Measurements from ENCODE around the gene ZNF319. TPM values are rescaled to one million over a fixed set of nuclear protein-coding genes. Genes with fewer than 3 reads are reported as not detected.

ZNF319 gene
- polyA plus RNA-seq, 3 donors = 2.5 to 4.5 (median 3.0) TPM

DNA sequence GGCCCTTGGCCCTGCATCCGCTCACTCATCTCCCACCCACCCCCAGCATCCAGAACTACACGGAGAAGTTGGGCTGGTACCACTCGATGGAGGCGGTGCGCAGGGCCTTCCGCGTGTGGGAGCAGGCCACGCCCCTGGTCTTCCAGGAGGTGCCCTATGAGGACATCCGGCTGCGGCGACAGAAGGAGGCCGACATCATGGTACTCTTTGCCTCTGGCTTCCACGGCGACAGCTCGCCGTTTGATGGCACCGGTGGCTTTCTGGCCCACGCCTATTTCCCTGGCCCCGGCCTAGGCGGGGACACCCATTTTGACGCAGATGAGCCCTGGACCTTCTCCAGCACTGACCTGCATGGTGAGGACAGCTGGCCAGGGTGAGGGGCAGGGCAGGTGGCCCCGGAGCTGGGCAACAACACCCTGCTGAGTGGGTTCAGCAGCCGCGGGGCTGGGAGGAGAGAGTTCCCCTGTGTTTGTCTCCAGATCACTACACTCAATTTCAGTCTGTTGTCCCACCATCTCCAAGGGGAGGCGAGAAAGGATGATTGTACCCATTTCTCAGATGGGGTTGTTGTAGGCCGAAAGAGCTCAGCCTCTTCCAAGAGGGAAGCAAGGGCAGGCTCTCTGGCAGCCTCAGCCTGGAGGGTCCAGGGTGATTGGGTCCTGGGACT lies 39.5 kb upstream of the ZNF319 start:
- 93 to 96% (median 93%) methylated on average over 26 of the region's 26 CpGs for WGBS, 3 donors
- H3K27ac ChIP-seq (ENCODE audit: low read depth, low read length) = no peak overlapping the region

DNA sequence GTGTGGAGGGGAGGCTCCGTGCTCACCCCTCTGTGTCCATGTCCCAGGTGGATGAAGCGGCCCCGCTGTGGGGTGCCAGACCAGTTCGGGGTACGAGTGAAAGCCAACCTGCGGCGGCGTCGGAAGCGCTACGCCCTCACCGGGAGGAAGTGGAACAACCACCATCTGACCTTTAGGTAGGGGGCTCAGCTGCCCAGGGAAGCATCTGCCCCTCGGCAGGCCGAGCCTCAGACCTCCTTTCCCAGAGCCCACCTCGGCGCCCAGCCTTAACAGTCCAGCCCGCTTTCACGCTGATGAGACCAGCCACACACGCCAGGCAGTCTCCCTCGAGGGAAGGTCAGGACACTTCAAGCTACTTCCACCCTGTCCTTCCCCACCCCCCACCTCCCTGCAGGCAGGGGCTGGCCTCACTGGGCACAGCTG lies 37.8 kb upstream of the ZNF319 start:
- WGBS, 3 donors = 91 to 94% (median 92%) methylated on average over 20 of the region's 20 CpGs
- no peak overlapping the region for H3K27ac ChIP-seq (ENCODE audit: low read depth, low read length)

DNA sequence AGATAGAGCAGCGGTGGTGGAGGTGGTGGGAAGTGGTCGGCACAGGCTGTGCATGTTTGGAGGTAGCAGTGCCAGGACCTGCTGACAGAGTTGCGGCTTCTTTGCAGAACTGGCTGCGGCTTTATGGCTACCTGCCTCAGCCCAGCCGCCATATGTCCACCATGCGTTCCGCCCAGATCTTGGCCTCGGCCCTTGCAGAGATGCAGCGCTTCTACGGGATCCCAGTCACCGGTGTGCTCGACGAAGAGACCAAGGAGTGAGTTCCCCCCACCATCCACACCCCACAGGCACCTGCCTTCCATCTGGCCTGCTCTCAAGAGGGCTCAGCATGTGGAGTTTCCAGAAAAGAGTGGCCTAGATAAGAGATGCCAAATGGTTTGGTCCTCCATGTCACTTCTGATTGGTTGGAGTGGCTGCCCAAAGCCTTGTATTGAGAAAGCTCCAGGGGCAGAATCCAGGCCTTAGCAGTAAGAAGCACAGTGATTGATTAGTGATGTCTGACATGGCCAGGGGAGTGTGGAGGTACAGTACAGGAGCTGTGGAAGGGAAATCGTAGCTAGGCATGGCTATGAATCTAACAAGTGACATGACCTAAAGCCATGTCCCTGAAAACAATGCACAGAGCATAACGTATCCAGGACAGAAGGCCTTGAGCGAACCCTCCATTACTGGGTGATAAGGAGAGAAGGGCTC lies 37.0 kb upstream of the ZNF319 start:
- 92 to 98% (median 97%) methylated on average over 16 of the region's 16 CpGs for WGBS, 3 donors
- no peak overlapping the region for H3K27ac ChIP-seq (ENCODE audit: low read depth, low read length)

DNA sequence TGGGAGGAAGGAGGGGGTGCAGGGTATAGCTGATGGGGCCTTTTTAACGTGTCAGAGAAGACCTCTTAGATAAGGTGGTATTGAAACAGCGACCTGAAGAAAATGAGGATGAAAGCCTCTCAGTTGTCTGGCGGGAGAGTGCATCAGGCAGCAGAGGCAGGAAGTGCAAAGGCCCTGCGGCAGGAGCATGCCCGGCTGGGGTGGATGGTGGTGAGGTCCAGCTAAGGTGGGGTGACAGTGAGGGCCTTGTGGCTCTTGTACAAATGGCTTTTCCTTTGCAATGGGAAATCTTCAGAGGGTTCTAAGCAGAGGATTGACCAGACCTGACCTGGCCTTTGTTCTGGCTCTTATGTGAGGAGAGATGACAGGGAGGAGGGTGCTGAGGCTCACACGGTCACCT lies 36.5 kb upstream of the ZNF319 start:
- H3K27ac ChIP-seq (ENCODE audit: low read depth, low read length) = no peak overlapping the region
- WGBS, 3 donors = 93 to 96% (median 93%) methylated on average over 6 of the region's 6 CpGs

DNA sequence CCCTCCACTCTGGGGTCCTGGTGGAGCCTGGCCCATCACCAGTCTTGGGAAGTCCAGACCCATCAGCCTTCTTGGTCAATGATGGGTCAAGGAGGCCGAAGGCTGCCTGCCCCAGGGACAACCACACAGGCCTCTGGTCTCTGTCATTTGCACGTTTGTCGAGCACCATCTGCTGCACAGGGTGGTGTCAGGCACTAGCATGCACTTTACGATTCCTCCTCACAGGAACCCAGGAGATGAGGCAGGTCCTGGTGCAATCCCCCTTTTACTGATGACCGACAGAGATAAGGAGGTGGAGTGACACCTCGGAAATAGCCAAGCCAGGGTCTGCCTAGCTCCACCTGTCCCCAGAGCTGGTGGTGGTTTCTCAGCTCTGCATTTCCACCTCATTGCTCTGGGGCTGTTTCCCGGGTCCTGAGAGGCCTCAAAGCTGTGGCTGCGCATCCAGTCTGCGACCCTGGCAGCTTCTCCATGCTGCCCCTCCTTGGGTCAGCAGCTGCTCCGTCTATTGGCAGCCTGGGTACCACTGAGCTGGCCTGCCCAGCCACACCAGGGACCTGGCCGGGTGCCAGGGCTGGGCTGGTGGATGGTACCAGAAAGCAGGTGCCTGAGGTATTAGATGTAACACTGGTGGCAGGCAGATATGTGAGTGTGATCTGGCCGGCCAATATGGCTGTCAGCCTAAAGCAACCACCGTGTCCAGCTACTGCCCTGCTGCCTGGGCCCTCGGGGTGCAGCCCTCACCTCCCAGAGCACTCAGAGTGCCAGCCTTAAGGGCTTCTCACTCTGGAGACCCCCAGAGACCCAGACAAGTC lies 35.1 kb upstream of the ZNF319 start:
- WGBS, 3 donors = 83 to 89% (median 87%) methylated on average over 14 of the region's 14 CpGs
- H3K27ac ChIP-seq (ENCODE audit: low read depth, low read length) = no peak overlapping the region

DNA sequence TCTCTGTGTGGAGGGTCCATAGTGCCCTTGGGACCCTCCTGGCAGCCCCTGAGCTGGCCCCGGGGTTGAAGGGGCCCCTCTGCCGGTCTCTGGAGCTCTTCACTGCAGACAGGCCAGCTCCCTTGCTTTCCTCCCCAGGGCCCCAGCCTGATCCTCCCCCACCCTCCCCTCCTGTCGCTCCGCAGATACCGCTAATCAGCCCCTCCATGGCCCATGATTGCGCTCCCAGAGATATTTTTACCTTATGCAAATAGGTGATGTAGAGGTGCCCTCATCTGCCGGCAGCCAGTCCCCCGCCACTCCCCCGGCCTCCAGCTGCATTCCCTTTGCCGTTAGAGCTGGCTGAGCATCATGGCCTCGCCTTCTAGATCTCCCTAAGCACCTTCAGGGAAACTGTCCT lies 34.3 kb upstream of the ZNF319 start:
- no peak overlapping the region for H3K27ac ChIP-seq (ENCODE audit: low read depth, low read length)
- WGBS, 3 donors = 66 to 82% (median 77%) methylated on average over 11 of the region's 11 CpGs

DNA sequence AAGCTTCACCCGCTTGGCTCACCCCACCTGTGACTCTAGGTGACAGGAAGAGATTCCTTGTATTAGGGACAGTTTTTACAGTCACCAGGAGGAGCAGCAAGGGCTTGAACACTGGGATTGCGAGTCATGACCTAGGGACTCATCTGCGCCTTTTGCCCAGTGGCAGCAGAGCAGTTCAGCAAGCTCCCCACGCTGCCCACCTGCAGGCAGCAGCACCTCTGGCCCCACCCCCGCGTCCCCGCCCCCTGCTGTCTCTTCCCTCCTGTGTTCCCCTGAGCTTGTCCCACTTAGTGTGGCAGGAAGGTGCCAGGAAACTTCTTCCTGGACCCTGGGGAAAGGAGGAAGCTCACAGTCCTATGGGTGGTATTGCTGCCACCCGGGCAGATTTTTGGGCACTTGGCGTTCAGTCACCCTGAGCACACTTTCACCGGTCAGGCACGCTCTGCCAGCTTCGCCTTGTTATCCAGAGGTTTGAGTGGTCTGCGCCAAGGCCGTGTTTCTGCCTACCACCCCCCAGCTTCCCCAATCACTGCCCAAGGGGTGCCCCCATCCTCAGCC lies 33.7 kb upstream of the ZNF319 start:
- 82 to 90% (median 85%) methylated on average over 14 of the region's 14 CpGs for WGBS, 3 donors
- no peak overlapping the region for H3K27ac ChIP-seq (ENCODE audit: low read depth, low read length)

DNA sequence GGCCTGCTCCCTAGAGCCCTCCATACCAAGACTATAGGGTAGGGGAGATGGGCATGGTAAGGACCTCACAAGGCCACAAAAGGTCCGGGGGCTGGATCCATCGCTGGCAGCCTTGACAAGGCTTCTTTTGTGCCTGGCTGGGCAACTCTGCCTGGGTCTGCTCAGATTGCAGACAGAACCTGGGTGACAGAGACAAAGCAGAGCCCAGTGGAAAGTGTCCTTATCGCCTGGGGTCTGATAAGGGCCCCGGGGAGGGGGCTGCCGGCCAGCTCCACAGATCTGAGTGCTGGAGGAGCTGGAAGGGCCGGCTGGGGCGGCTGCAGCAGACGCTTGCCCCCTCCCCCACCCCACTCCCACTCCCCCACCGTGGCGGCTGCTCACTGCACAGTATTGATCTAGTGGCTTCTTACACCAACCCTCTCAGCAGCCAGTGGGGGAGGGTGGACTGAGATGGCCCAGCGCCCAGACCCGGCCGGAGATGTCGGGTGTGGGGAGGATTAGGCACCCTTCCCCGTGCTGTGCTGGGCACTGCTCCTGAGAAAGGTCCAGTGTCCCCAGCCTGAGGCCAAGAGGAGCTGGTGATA lies 32.3 kb upstream of the ZNF319 start:
- H3K27ac ChIP-seq (ENCODE audit: low read depth, low read length) = no peak overlapping the region
- 15 to 54% (median 32%) methylated on average over 15 of the region's 15 CpGs for WGBS, 3 donors

DNA sequence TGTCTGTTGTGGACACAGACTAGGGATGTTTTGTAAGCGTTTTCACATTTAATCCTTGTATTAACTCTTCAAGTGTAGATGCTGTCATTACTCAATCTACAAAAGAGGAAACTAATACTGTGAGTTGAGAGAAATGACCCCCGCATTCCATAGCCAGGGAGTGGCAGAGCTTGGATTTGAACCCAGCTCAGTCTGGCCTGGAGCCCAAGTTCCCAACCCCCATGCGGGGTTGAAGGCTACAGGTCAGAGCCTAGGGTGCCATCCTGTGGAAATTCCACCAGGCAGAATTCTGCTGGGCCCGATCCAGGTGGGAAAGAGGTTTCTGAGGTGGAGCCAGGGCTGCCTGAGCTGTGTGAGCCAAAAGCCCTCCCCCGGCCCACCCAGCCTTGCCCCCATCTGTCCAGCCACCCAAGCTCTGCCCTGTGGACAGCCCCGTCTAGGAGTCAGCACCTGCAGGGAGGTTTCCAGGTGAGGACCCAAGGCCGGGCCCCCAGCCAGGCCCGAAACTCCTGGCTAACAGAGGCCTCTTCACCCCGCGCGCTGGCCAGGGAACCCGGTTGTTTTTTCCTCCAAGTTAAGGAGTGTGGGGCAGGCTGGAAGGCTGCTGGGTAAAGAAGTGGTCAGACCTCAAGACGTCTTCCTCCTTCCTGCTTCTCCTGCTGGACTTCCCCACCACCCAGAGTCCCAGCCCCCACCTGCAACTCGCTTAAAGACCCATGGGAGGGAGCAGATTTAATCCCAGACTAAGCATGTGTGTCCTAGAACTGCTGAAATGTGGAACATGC lies 30.7 kb upstream of the ZNF319 start:
- no peak overlapping the region for H3K27ac ChIP-seq (ENCODE audit: low read depth, low read length)
- 32 to 52% (median 49%) methylated on average over 14 of the region's 14 CpGs for WGBS, 3 donors

DNA sequence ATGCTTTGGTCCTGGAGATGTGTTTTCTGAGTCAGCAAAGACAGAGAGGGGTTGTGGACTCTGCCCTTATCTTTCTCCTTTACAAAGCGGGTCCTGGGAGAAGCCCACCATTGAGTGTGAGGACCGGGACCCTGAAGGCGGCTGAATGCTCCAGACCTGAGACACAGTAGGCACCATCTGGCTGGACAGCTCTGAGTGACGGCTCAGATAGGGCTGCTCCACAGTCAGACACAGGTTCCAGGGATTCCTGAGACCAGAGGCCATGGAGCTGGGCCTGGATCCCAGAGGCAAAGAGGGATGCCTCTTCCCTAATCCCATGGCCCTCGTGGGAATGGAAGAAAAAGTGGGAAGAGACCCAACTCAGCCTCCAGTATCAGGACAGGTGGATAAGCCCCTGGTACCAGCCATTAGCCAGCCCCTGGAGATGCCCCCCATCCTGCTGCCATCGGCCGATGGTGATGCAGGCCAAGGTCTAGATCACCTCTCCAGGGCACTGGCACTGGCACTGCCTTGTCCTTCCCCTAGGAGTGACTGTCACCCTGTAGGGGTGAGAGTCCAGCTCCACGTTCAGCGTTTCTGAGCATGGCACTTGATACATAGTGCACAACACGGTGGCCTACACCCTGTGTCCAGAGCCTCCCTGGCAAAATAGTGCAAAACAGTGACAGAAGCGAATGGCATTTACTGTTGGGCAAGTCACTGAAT lies 29.8 kb upstream of the ZNF319 start:
- no peak overlapping the region for H3K27ac ChIP-seq (ENCODE audit: low read depth, low read length)
- 80 to 86% (median 86%) methylated on average over 11 of the region's 11 CpGs for WGBS, 3 donors

DNA sequence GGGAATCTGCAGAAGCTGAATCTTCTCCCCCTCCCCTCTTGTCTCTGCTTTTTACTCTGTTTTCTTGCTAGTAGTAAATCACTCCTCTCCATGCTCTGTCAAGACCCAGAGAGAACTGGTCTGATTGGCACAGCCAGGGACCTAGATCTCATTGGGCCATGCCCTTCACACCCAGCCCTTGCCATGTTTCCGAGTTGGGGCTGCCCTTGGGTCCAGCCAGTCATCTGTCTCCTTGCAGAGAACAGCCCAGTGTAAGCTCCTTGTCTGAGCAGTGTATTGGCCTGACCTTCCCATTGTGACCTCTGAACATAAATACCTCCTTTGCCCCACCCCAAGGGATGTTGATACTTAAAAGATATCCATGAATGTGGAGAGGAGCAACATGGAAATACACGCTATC lies 28.9 kb upstream of the ZNF319 start:
- no peak overlapping the region for H3K27ac ChIP-seq (ENCODE audit: low read depth, low read length)
- 80 to 83% (median 81%) methylated on average over 2 of the region's 2 CpGs for WGBS, 3 donors

DNA sequence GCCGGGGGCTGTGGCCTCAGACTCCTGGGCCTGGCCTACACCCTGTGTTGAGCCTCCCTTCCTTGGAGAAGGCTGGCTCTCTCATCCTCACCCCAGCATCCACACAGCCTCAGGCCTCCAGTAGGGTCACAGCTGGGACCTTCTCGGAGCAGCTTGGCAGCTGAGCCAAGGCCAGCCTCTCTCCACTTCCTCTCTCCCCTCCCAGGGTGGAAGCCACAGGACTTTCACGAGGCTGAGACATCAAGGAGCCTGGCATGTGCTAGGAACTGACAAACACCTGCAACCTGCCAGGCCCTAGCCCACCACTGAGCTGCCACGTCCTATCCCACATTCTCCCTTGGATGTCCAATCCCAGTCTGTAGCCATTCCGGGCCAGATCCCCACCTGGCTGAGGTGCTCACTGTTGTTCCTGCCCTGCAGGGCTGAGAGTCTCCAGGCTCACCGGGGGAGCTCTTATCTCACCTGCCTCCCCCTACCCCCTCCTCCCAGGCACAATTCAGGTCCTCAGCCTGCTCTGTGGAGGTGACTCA lies 28.1 kb upstream of the ZNF319 start:
- H3K27ac ChIP-seq (ENCODE audit: low read depth, low read length) = no peak overlapping the region
- 41 to 57% (median 50%) methylated on average over 6 of the region's 6 CpGs for WGBS, 3 donors

DNA sequence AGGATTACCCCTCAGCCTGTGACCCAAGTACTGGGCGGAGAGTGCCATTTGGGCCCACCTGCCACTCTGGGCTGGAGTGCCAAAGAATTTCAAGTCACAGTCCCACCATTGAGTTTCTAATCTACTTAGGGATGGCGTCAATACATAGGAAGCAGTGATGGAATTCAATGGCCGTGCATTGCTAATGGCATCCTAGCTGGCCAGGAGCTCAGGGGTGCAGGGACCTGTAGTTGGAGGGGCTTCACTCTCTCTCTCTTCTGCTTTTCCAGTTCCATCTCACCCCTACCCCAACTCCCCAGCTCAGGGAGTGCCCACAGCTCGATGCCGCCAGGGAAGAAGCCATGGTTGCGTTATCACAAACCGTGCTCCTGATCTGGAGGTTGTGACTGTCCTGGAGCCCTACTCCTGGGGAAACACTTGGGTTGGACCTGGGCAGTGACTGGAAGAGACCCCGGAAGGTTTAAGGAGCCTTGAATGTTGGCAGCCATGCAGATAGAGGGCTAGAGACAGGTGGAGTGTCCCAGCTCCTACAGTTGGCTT lies 27.5 kb upstream of the ZNF319 start:
- 78 to 83% (median 82%) methylated on average over 8 of the region's 8 CpGs for WGBS, 3 donors
- no peak overlapping the region for H3K27ac ChIP-seq (ENCODE audit: low read depth, low read length)

DNA sequence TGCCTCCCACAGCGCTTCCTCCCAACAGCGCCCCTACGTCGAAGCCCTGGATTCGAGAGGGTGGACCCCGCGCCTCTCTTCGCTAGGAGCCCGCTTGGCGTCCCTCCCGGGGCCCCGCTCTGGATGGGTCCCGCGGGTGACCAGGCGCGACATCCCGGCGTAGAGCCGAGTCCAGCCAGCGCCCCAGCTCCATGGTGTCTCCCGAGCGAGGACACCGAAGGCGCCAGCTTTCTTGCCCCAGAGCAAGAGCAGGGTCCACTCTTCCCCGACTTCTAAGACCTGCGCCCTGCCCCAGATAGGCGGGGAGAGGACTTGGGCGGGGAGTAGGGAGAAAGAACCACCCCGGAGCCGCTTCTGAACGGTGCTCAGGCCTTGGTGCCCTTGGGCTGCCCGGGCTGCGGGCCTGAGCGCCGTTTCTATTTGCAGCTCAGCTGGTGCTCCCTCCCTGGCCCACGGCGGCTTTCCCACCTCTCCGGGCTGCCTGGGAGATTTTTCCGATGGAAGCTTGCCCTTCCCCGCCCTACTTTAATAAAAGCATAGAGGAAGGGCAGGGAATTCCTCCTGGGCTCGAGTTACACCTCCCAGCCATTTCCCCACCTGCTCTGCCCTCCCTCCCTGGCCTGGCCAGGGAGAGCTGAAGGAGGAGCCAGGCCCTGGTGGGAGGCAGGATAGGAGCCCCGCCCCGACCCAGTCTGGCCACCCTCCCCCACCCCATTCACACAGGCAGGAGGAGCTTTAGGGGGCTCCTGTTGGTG lies 26.9 kb upstream of the ZNF319 start:
- 7 to 17% (median 11%) methylated on average over 42 to 43 of the region's 43 CpGs for WGBS, 3 donors
- H3K27ac ChIP-seq (ENCODE audit: low read depth, low read length) = no peak overlapping the region

DNA sequence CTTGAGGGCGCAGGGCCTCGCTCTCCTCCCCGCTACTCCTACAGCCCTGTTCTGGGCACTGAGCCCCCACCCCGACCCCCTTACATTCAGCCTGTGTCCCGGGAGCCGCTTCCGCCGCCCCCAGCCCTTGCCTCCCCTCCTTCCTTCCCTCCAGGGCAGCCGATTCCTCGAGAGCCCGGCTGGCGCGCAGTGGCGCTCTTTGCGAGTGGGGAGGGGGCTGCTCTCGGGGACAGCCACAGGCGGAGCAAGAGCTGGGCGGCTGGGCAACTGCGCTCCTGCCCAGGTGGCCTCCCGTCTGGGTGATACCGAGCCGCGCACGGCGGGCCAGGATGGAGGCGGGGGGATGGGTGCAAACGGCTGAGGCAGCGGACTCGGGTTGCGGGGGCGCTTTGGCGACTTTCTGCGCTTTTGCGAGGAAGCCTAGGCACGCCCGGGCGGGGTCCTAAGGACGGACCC lies 26.3 kb upstream of the ZNF319 start:
- 0 to 2% (median 0%) methylated on average over 23 to 38 of the region's 38 CpGs for WGBS, 3 donors
- no peak overlapping the region for H3K27ac ChIP-seq (ENCODE audit: low read depth, low read length)

DNA sequence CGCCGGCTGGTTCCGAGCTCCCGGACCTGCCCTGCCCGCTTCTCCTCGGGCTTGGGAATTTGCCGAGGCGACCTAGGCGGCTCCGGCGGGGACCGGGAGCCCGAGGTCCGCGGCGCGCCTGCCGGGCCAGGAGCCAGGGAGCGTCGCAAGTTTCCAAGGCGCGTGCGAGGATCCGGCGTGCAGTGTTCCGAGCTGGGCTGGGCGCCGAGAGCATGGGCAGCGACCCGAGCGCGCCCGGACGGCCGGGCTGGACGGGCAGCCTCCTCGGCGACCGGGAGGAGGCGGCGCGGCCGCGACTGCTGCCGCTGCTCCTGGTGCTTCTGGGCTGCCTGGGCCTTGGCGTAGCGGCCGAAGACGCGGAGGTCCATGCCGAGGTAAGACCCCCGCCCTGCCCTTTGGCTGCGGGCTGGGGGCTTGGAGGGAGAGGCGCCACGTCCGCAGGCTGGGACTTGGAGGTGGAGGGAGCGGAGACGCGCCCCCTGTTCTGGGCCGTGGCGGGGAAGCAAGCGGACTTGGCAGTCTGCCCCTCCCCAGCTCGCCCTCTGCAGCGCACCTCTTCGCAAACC lies 25.8 kb upstream of the ZNF319 start:
- H3K27ac ChIP-seq (ENCODE audit: low read depth, low read length) = no peak overlapping the region
- WGBS, 3 donors = 0 to 1% (median 1%) methylated on average over 45 to 65 of the region's 65 CpGs
